Muscle of back (tissue), 11 donors: ENCODE data around the gene COL19A1. TPM values are rescaled to one million over a fixed set of nuclear protein-coding genes. Genes with fewer than 3 reads are reported as not detected.
A peak's percentile ranks its signal among the peaks of the same experiment; 100 is the strongest.

Experiments
- DNase-seq, 3 donors: peaks; one replicate each; pipeline versions ENCODE4 v3.0.0 to v3.0.0-alpha.2; 2013
- polyA plus RNA-seq, 10 donors: library from polyadenylated mRNA; unstranded; fragments of 120-200 nt; gene quantifications; one replicate each; pipeline ENCODE4 v1.2.1, GENCODE V29; 2013; ENCODE audit not compliant: insufficient read length in 10 of 10

Gene COL19A1
- polyA plus RNA-seq, 10 donors = 1.6 to 6.2 (median 2.8) TPM

- DNase-seq = no peak
Measured at GRCh38 chr6:70059039-70059719, 192.8 kb downstream of the COL19A1 start.

- DNase-seq = no peak
Measured at GRCh38 chr6:70060680-70061079, 194.3 kb downstream of the COL19A1 start.

GRCh38 chr6:70061546-70061945 lies 195.2 kb downstream of the COL19A1 start:
- DNase-seq = no peak

- no peak for DNase-seq
Measured at GRCh38 chr6:70062010-70062409, 195.7 kb downstream of the COL19A1 start.

- DNase-seq = no peak
Measured at GRCh38 chr6:70072540-70073179, 206.3 kb downstream of the COL19A1 start.

- no peak for DNase-seq
Measured at GRCh38 chr6:70073637-70074036, 207.3 kb downstream of the COL19A1 start.

GRCh38 chr6:70079241-70079640 lies 212.9 kb downstream of the COL19A1 start:
- no peak for DNase-seq

- no peak for DNase-seq
Measured at GRCh38 chr6:70080443-70081070, 214.2 kb downstream of the COL19A1 start.

- no peak for DNase-seq
Measured at GRCh38 chr6:70082830-70083229, 216.5 kb downstream of the COL19A1 start.

- no peak for DNase-seq
Measured at GRCh38 chr6:70086806-70087205, 220.4 kb downstream of the COL19A1 start.

GRCh38 chr6:70094156-70094555 lies 227.8 kb downstream of the COL19A1 start:
- DNase-seq = no peak

- no peak for DNase-seq
Measured at GRCh38 chr6:70099732-70100131, 233.4 kb downstream of the COL19A1 start.

GRCh38 chr6:70103798-70104197 lies 237.4 kb downstream of the COL19A1 start:
- DNase-seq = no peak

- peak; percentile 45 to 69 (median 55) for DNase-seq
Measured at GRCh38 chr6:70107852-70108629, 241.7 kb downstream of the COL19A1 start.

- DNase-seq = peak in 1 of 3 donors; percentile 39
Measured at GRCh38 chr6:70110126-70111022, 244.0 kb downstream of the COL19A1 start.

GRCh38 chr6:70111737-70112136 lies 245.4 kb downstream of the COL19A1 start:
- no peak for DNase-seq

GRCh38 chr6:70112716-70113115 lies 246.4 kb downstream of the COL19A1 start:
- peak; percentile 24 to 57 (median 27) for DNase-seq

- DNase-seq = no peak
Measured at GRCh38 chr6:70113171-70113570, 246.8 kb downstream of the COL19A1 start.

GRCh38 chr6:70118670-70119069 lies 252.3 kb downstream of the COL19A1 start:
- DNase-seq = no peak

GRCh38 chr6:70119218-70119835 lies 253.0 kb downstream of the COL19A1 start:
- DNase-seq = no peak

- no peak for DNase-seq
Measured at GRCh38 chr6:70124443-70124842, 258.1 kb downstream of the COL19A1 start.
